A549 treated with DMSO at 1 μM for 4 hours (cell line): ENCODE results near the gene MSTO1. TPM values are rescaled to one million over a fixed set of nuclear protein-coding genes. Genes with fewer than 3 reads are reported as not detected.

Source experiments
- total RNA-seq: library from RNA; stranded (reverse); fragments of 200-300 nt; extraction: Qiagen RNA extraction; gene quantifications from 5 replicates; pipeline ENCODE4 v1.2.3, GENCODE V29; 2022; ENCODE audit warnings: low read depth

MSTO1 gene
- total RNA-seq, result 37.5 to 46.0 TPM (median 41.6 TPM) in 5 replicates

GRCh38 chr1:155609515-155610256, at the start of gene MSTO1:
MSTO1 (plus strand) TSS chr1:155610218; CDS start chr1:155610249, 31 bp downstream.

DNA sequence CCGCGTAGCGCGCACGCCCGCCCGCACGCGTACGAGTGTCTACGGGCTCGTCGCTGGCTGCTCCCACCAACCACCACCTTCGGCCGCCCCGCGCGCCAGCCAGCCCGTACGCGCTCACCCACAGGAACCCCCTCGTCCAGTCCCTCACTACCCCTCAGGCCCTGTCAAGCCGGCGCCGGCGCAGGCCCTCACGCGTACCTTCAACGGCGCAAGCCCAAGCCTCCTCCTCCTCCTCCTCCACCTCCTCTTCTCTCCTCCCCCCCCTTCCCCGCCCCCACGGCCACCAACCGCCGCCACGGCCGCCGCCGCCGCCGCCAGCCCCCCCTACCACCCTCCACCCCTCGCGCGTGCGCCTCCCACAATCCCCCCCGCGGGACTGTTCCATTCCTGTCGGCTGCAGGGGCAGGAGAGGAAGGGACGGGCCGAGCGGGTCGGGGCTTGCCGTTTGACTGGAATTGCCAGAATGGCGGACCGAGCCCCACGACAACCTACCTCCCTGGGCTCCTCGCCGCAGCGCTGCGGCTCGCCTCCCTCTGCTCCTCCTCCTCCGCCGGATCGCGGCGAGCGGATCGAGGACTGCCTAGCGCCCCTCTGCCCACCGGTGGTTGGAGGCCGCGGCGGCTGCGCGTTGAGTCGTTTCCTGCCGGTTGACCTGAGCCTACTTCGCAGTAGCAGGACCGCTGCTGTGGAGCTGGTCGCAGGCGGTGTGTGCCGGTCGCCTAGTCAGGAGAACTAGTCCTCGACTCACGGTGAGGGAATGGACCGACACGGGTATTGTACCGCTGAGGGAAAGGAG, 47.2 kb upstream of the MSTO1 start, which contains the start of gene ASH1L:
Gene ASH1L, minus strand, starts transcription at position 223 of the 796 bp plus-strand sequence. CDS start 41,284 bp downstream, outside the sequence.

Other genes with a start within 250 kb of the MSTO1 start
- 10.8 to 14.2 TPM (median 12.8 TPM) in 5 replicates for gene ASH1L, start 47.4 kb upstream of the MSTO1 start, total RNA-seq
- gene YY1AP1, start 78.6 kb downstream of the MSTO1 start, total RNA-seq, result 46.0 to 51.9 TPM (median 48.0 TPM) in 5 replicates
- gene DAP3, start 78.9 kb downstream of the MSTO1 start, total RNA-seq, result 119 to 151 TPM (median 124 TPM) in 5 replicates
- 13.7 to 17.9 TPM (median 15.4 TPM) in 5 replicates for gene GON4L, start 247.0 kb downstream of the MSTO1 start, total RNA-seq
- 1.1 to 1.7 TPM (median 1.5 TPM) in 5 replicates for gene SYT11, start 249.3 kb downstream of the MSTO1 start, total RNA-seq